ENCODE data around the gene FSTL4. TPM values are rescaled to one million over a fixed set of nuclear protein-coding genes. Genes with fewer than 3 reads are reported as not detected.

Gene FSTL4
- total RNA-seq, 4 donors from 2014 or later = 0.18 to 0.27 (median 0.20) TPM; not detected in 1

- Histone ChIP-seq H3K9me3 (no peaks in the 10 kb centered on the region), H3K4me3 (no peak overlapping the region), H3K27me3 (no peaks in the 10 kb centered on the region), H3K4me1 (peaks cover 16 to 22% of the 10 kb centered on the region in 2 donors), H3K27ac (no peak overlapping the region), H3K36me3 (no peaks in the 10 kb centered on the region)
- TF ChIP-seq POLR2A (IDR thresholded peaks at IDR 0.05) (no peak), CTCF (IDR thresholded peaks at IDR 0.05 in 4 of 5, conservative IDR thresholded peaks at IDR 0.05 in 1 of 5) (no peak)
- in situ Hi-C loops (cut with MboI; ENCODE audit: low sequenced_read_pairs in 4 of 4) (no loop called here), intact Hi-C loops (cut with DNase I; ENCODE audit: low total_unique reads) (loop anchor here (2.0 kb wide), 1 partner anchor 17 kb away; no protein-coding TSS in a partner anchor)
- DNase-seq (no peak), ATAC-seq (no peak)
These were observed 368.1 kb downstream of the FSTL4 start for GRCh38 chr5:133244242-133244641.

DNA sequence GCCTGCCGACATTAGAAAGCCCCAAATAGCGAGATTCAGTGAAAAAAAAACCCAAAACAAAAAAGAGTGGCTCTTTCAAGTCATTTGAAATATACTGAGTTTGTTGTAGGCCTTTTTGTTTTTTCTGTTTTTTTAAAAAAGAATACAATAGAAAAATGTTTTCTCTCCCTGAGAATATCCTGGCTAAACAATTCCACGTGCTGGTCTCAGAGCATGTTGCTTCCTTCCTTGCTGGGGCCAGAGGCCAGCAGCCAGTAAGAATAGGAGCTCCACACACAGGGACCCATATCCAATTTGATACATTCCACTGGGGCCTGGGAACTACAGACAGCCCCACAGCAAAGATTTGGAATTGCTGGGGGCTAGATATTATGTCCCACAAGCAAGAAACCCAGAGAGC, 369.1 kb downstream of the FSTL4 start:
- Histone ChIP-seq H3K27me3 (no peaks in the 10 kb centered on the region), H3K36me3 (no peaks in the 10 kb centered on the region), H3K4me1 (peaks cover 7 to 11% of the 10 kb centered on the region in 2 donors), H3K27ac (no peak overlapping the region), H3K9me3 (no peaks in the 10 kb centered on the region), H3K4me3 (no peak overlapping the region)
- in situ Hi-C loops (cut with MboI; ENCODE audit: low sequenced_read_pairs in 4 of 4) = no loop called here
- intact Hi-C loops (cut with DNase I; ENCODE audit: low total_unique reads) = no loop called here
- ATAC-seq (no peak), DNase-seq (no peak)
- TF ChIP-seq CTCF (IDR thresholded peaks at IDR 0.05 in 4 of 5, conservative IDR thresholded peaks at IDR 0.05 in 1 of 5) (no peak), POLR2A (IDR thresholded peaks at IDR 0.05) (no peak)

DNA sequence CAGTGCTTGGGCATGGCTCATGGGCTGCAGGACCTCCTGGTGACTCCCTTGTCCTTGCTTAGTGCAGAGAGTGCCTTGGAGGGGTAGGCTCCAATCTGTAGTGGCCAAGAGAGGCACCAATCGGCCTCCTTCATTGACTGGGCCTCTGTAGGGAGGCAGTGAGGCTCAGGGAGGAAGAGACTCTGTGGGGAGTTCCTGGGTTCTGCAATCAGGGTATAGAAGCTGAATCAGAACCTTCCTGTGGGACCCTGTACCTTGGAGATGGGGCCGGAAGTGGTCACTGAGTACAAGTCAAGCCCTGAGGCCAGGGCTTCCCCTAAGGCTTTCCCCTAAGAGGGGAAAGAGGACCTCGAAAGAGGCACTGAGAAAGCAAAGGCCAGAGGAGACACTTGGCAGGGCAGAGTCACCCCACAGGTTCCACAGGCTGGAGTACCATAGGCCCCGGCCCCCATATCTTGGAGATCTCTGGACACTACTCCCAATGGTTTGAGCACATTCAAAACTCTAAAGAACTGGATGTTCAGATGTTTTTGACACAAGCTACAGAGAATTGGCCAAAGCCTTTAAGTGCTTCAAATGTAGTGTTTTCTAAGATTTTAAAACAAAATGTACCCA, 370.0 kb downstream of the FSTL4 start:
- no peaks in the 10 kb centered on the region for H3K9me3 ChIP-seq
- no peak overlapping the region for H3K4me3 ChIP-seq
- ATAC-seq (no peak), DNase-seq (no peak)
- no peaks in the 10 kb centered on the region for H3K27me3 ChIP-seq
- H3K4me1 ChIP-seq = peaks cover 0 to 5% of the 10 kb centered on the region in 2 donors
- intact Hi-C loops (cut with DNase I; ENCODE audit: low total_unique reads) (no loop called here), in situ Hi-C loops (cut with MboI; ENCODE audit: low sequenced_read_pairs in 4 of 4) (no loop called here)
- H3K36me3 ChIP-seq = no peaks in the 10 kb centered on the region
- TF ChIP-seq CTCF (IDR thresholded peaks at IDR 0.05 in 4 of 5, conservative IDR thresholded peaks at IDR 0.05 in 1 of 5) (no peak), POLR2A (IDR thresholded peaks at IDR 0.05) (no peak)
- no peak overlapping the region for H3K27ac ChIP-seq

GRCh38 chr5:133241179-133242092, 370.9 kb downstream of the FSTL4 start:
- Histone ChIP-seq H3K27me3 (no peaks in the 10 kb centered on the region), H3K9me3 (no peaks in the 10 kb centered on the region), H3K4me3 (no peak overlapping the region), H3K36me3 (no peaks in the 10 kb centered on the region), H3K27ac (no peak overlapping the region), H3K4me1 (peaks cover 0 to 5% of the 10 kb centered on the region in 2 donors)
- ATAC-seq = no peak
- no peak for DNase-seq
- TF ChIP-seq POLR2A (IDR thresholded peaks at IDR 0.05) (no peak), CTCF (IDR thresholded peaks at IDR 0.05 in 4 of 5, conservative IDR thresholded peaks at IDR 0.05 in 1 of 5) (no peak)
- intact Hi-C loops (cut with DNase I; ENCODE audit: low total_unique reads) (no loop called here), in situ Hi-C loops (cut with MboI; ENCODE audit: low sequenced_read_pairs in 4 of 4) (no loop called here)

Measured in gastrocnemius medialis (tissue), 4 donors.